ENCODE measurements around the gene WDR20.

The WDR20 gene

DNA sequence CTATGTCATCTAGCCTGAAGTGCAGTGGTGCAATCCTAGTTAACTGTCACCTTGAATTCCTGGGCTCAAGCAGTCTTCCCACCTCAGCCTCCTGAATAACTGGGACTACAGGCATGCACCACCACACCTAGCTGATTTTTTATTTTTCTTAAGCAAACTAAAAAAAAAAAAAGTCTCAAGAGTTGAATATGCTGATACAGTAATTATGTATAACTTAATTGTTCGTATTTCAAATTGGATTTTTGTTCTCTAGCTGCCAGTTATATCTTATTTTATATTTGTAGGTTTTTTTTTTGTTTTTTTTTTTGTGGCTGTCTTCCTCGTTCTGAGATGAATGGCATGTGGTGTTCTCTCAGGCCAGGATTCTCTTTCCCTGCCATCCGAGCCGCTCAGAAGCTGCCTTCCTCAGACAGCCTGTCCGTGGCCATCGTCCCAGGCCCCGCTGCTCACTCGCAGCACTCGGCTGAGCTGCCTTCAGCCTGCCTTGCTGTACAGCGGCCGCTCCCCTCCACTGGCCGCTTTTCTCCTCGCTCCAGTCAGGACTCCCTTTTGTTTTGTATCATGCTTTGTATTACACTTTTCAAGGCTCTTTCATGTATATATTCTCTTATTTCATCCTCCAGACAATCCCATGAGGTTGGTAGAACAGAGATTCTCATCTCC lies 53.3 kb downstream of the WDR20 start:
- peaks cover 28% of the 10 kb centered on the region for H3K4me1 ChIP-seq (ENCODE audit: control insufficient read depth, insufficient read depth, low read length)
- H3K27me3 ChIP-seq (ENCODE audit: control insufficient read depth, insufficient read depth, low read length): no peaks in the 10 kb centered on the region
- no peaks in the 10 kb centered on the region for H3K36me3 ChIP-seq (ENCODE audit: control insufficient read depth, insufficient read depth, low read length)
- no peak overlapping the region for H3K4me3 ChIP-seq (ENCODE audit: low read length)
- H3K9ac ChIP-seq (ENCODE audit: low read length): no peak overlapping the region
- no peaks in the 10 kb centered on the region for H3K9me3 ChIP-seq (ENCODE audit: control insufficient read depth, low read length)

DNA sequence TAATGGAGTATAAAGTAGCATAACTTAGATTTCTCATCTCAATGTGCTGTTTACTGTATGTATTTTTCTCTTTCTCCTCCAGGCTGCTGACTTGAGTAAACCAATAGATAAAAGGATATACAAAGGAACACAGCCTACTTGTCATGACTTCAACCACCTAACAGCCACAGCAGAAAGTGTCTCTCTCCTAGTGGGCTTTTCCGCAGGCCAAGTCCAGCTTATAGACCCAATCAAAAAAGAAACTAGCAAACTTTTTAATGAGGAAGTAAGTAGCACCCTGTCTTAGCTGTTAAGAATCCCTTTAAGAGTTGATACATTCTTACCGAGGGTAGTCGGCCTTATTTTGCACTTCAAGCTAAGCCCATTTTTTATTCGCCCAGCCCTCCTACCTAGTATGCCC lies 55.2 kb downstream of the WDR20 start:
- Histone ChIP-seq H3K4me1 (ENCODE audit: control insufficient read depth, insufficient read depth, low read length) (peaks cover 19% of the 10 kb centered on the region), H3K27me3 (ENCODE audit: control insufficient read depth, insufficient read depth, low read length) (no peaks in the 10 kb centered on the region), H3K9me3 (ENCODE audit: control insufficient read depth, low read length) (no peaks in the 10 kb centered on the region), H3K36me3 (ENCODE audit: control insufficient read depth, insufficient read depth, low read length) (no peaks in the 10 kb centered on the region), H3K4me3 (ENCODE audit: low read length) (no peak overlapping the region), H3K9ac (ENCODE audit: low read length) (no peak overlapping the region)

DNA sequence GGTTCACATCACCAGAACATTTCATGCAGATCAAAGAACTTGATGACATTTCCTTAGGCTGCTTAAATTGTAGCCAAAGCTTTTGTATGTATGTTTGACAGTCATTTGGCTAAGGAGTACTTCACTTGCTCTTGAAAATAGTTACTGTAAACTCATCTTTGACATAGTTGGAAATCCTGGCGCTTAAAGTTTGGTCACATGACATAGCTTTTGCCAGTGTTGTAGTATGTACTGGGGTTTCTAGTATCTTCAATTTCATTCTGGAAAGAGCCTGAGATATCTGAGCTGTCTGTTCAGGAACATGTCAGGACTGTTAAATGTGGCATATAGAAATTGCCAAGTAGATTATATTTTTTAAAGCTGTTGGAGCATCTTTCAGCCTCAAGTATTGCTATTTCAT lies 55.7 kb downstream of the WDR20 start:
- Histone ChIP-seq H3K36me3 (ENCODE audit: control insufficient read depth, insufficient read depth, low read length) (no peaks in the 10 kb centered on the region), H3K4me3 (ENCODE audit: low read length) (no peak overlapping the region), H3K9ac (ENCODE audit: low read length) (no peak overlapping the region)

DNA sequence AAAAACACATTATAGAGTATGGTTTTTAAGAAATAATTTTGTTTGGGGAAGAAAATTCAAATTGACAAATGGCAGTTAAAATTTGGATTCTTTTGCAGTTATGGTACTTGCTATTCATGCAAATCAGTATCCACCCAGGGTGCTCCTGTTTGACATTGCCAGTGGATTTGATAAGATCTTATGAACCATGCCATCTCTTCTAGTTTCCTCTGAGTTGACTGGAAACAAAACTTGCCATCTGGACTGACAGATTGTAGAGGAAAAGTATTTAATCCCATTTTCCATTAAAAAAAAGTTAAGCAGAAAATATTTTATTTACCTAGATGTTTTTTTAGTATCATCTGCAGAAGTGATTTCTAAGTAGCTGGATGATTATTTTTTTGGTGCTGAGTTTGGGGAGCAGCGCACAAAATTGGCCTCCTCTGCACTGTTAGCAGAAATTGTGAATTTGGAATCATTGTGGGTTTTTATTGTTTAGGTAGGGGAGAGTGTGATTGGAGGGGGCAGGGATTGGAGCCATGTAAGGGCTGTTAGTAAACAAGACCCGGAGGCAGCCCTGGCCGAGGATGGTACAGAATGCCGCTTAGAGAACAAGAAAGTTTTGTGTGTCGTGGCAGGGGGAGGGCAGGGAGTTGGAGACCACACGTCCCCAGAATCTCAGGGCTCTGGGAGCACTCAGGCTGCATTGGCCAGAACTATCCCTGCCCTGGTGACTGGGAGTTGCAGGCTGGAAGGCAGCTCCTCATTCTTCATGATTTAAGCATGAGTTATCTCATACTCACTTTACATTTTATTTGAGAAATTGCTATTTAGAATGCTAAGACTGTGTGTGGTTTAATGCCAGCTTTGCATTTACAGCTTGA lies 56.6 kb downstream of the WDR20 start:
- Histone ChIP-seq H3K4me1 (ENCODE audit: control insufficient read depth, insufficient read depth, low read length) (peaks cover 5% of the 10 kb centered on the region), H3K36me3 (ENCODE audit: control insufficient read depth, insufficient read depth, low read length) (no peaks in the 10 kb centered on the region), H3K4me3 (ENCODE audit: low read length) (no peak overlapping the region), H3K27me3 (ENCODE audit: control insufficient read depth, insufficient read depth, low read length) (no peaks in the 10 kb centered on the region), H3K9me3 (ENCODE audit: control insufficient read depth, low read length) (no peaks in the 10 kb centered on the region), H3K9ac (ENCODE audit: low read length) (no peak overlapping the region)

More for the DNA sequence above, 55.7 kb downstream of the WDR20 start:
- Histone ChIP-seq H3K27me3 (ENCODE audit: control insufficient read depth, insufficient read depth, low read length) (no peaks in the 10 kb centered on the region), H3K9me3 (ENCODE audit: control insufficient read depth, low read length) (no peaks in the 10 kb centered on the region), H3K4me1 (ENCODE audit: control insufficient read depth, insufficient read depth, low read length) (peaks cover 13% of the 10 kb centered on the region)

DNA sequence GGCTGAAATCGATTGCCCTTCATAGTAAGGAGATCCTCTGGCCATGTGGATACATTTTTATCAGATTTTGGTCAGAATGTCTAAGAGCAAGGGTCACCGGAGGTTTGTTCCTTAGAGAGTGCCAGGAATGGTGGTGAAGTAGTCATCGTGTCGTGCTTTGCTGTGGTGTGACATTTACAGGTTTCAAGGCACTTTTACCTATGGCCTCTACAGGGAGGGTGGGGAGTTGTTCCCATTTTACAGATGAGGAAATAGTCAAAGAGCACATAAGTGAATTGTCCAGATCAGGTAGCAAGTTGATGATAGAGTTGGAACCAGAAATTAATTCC lies 57.2 kb downstream of the WDR20 start:
- Histone ChIP-seq H3K9ac (ENCODE audit: low read length) (no peak overlapping the region), H3K36me3 (ENCODE audit: control insufficient read depth, insufficient read depth, low read length) (no peaks in the 10 kb centered on the region), H3K4me3 (ENCODE audit: low read length) (no peak overlapping the region)

DNA sequence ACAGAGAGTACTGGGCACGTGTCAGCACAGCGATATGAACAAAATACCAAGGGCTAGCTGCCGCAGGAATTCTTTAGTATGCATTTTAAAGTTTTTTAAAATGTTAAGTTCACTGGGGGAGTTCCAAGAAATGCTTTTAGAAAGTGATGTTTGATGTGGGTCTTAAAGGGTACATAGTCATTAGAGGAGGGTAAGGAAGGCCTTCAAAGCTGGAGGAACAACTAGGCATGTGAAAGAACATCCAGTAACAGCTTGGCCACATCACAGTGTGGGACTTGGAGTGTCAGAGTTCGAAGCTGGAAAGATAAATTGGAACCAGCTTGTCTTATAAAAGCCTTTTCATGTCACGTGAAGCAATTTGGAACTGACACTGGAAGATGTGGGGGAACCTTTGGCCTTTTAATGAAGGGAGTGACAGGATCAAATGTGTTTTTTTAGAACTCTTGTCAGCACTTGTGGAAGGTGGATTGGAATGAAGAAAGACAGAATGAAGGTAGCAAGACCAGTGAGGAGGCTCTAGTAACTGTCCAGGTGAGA lies 57.7 kb downstream of the WDR20 start:
- Histone ChIP-seq H3K9ac (ENCODE audit: low read length) (no peak overlapping the region), H3K9me3 (ENCODE audit: control insufficient read depth, low read length) (no peaks in the 10 kb centered on the region), H3K4me1 (ENCODE audit: control insufficient read depth, insufficient read depth, low read length) (no peaks in the 10 kb centered on the region), H3K36me3 (ENCODE audit: control insufficient read depth, insufficient read depth, low read length) (no peaks in the 10 kb centered on the region), H3K4me3 (ENCODE audit: low read length) (no peak overlapping the region), H3K27me3 (ENCODE audit: control insufficient read depth, insufficient read depth, low read length) (no peaks in the 10 kb centered on the region)

More for the DNA sequence above, 57.2 kb downstream of the WDR20 start:
- Histone ChIP-seq H3K9me3 (ENCODE audit: control insufficient read depth, low read length) (no peaks in the 10 kb centered on the region), H3K4me1 (ENCODE audit: control insufficient read depth, insufficient read depth, low read length) (no peaks in the 10 kb centered on the region), H3K27me3 (ENCODE audit: control insufficient read depth, insufficient read depth, low read length) (no peaks in the 10 kb centered on the region)

DNA sequence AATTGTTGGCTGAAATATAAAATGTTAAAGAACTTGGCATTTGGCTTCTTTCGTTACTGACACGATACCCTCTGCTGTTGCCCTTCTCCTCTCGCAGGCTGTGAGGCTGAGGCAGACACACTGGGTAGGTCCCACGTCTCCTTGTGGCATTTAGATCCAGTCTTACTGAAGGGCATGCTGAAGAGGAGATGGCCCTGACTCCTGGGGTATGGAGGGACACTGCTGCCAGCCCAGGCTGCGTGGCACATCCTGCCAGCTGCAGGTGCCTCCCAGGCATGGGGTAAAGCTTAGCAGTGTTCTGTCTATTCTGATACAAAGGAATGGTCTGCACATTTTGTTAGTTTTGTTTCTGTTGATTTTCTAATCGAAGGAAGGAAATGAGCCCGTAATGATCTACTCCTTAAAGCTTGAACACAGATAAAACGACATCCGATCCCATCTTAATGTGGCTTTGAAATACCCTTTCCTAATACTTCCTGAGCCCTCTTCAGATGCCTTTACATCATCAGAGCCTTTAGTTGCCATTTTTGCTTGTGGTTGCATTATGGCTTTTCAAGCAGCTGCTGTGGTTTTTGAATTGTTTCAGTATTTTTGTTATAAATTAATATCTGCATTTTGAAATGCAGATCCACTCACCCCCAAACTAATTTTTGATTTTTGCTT lies 61.1 kb downstream of the WDR20 start:
- no peaks in the 10 kb centered on the region for H3K27me3 ChIP-seq (ENCODE audit: control insufficient read depth, insufficient read depth, low read length)
- H3K36me3 ChIP-seq (ENCODE audit: control insufficient read depth, insufficient read depth, low read length): peaks cover 4% of the 10 kb centered on the region
- H3K4me3 ChIP-seq (ENCODE audit: low read length): no peak overlapping the region
- no peaks in the 10 kb centered on the region for H3K9me3 ChIP-seq (ENCODE audit: control insufficient read depth, low read length)
- H3K9ac ChIP-seq (ENCODE audit: low read length): no peak overlapping the region
- no peaks in the 10 kb centered on the region for H3K4me1 ChIP-seq (ENCODE audit: control insufficient read depth, insufficient read depth, low read length)

DNA sequence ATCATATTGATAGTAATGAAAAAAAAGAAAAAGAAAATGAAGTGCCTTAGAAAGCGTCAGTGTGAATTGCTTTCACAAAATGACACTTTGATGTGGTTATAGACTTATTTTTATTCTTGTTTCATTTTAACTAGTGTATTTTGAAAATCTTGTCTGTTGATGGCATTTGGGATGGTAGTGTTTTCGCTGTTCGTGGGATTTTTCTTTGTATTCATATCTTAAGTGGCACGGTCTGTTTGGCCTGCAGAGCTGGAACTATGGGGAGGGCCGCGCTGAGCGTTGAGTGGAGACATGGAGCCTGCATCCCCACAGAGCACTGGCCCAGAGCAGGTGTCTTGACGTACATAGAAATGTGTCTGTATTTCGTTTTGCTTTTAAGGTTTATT lies 61.6 kb downstream of the WDR20 start:
- H3K9me3 ChIP-seq (ENCODE audit: control insufficient read depth, low read length): no peaks in the 10 kb centered on the region
- no peak overlapping the region for H3K9ac ChIP-seq (ENCODE audit: low read length)
- peaks cover 4% of the 10 kb centered on the region for H3K36me3 ChIP-seq (ENCODE audit: control insufficient read depth, insufficient read depth, low read length)
- H3K4me1 ChIP-seq (ENCODE audit: control insufficient read depth, insufficient read depth, low read length): no peaks in the 10 kb centered on the region
- no peaks in the 10 kb centered on the region for H3K27me3 ChIP-seq (ENCODE audit: control insufficient read depth, insufficient read depth, low read length)
- H3K4me3 ChIP-seq (ENCODE audit: low read length): no peak overlapping the region

DNA sequence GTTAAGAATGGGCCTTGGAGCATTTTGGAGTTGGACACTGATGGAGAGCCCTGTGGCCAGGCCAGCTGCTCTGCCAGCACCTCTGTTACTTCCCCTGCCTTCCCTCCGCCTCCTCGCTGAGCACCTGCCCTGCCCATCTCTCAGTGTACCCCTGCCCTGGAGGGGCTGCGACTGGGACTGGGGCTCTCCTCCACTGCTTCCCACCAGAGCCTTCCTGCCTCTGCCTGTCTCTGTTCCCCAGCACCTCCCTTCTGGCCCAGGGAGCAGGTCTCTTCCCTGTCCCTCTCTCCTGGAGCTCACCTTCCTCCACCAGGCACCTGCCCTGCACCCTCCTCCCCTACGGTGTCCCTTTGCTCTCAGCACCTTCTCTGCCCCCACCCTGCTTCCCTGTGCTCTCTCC lies 62.1 kb downstream of the WDR20 start:
- no peak overlapping the region for H3K9ac ChIP-seq (ENCODE audit: low read length)
- H3K4me3 ChIP-seq (ENCODE audit: low read length): no peak overlapping the region
- H3K36me3 ChIP-seq (ENCODE audit: control insufficient read depth, insufficient read depth, low read length): peaks cover 4% of the 10 kb centered on the region
- no peaks in the 10 kb centered on the region for H3K4me1 ChIP-seq (ENCODE audit: control insufficient read depth, insufficient read depth, low read length)
- no peaks in the 10 kb centered on the region for H3K27me3 ChIP-seq (ENCODE audit: control insufficient read depth, insufficient read depth, low read length)
- no peaks in the 10 kb centered on the region for H3K9me3 ChIP-seq (ENCODE audit: control insufficient read depth, low read length)

DNA sequence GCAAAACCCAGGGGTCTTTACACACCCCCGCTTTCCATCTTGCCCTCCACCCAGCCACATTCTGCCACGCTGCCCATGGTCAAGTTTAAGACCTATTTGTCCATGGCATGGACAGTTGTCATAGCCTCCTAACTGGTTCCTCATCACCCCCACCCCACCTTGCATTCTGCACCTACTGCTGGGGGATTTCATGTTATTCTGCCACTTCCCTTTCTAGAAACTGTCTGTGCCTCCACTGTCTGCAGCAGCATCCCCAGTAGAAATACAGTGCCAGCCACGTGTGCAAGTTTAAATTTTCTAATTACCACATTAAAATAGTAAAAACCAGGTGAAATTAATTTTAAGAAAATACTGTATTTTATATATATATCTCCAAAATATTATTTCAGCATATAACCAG lies 63.2 kb downstream of the WDR20 start:
- Histone ChIP-seq H3K4me3 (ENCODE audit: low read length) (no peak overlapping the region), H3K9me3 (ENCODE audit: control insufficient read depth, low read length) (no peaks in the 10 kb centered on the region), H3K4me1 (ENCODE audit: control insufficient read depth, insufficient read depth, low read length) (no peaks in the 10 kb centered on the region), H3K9ac (ENCODE audit: low read length) (no peak overlapping the region), H3K27me3 (ENCODE audit: control insufficient read depth, insufficient read depth, low read length) (no peaks in the 10 kb centered on the region), H3K36me3 (ENCODE audit: control insufficient read depth, insufficient read depth, low read length) (peaks cover 4% of the 10 kb centered on the region)

DNA sequence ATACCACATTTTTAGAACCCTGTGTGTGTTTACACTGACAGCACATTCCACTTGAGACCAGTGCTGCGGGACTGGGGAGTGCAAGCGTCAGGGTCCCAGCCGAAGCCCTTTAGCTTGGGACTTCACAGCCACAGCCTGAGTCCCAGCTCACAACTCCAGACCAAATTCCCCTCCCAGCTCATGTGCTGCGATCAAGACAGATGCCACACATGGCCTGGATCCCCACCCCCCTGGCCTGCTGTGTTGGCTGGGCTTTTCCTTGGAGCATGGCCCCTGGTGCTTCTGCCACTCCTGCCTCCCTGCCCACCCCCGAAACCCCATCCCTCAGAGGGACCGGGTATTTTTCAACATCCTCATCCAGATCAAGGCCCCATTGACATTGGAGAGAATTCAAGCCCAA lies 63.7 kb downstream of the WDR20 start:
- Histone ChIP-seq H3K9ac (ENCODE audit: low read length) (no peak overlapping the region), H3K9me3 (ENCODE audit: control insufficient read depth, low read length) (no peaks in the 10 kb centered on the region), H3K36me3 (ENCODE audit: control insufficient read depth, insufficient read depth, low read length) (peaks cover 4% of the 10 kb centered on the region), H3K4me1 (ENCODE audit: control insufficient read depth, insufficient read depth, low read length) (no peaks in the 10 kb centered on the region), H3K4me3 (ENCODE audit: low read length) (no peak overlapping the region), H3K27me3 (ENCODE audit: control insufficient read depth, insufficient read depth, low read length) (no peaks in the 10 kb centered on the region)

DNA sequence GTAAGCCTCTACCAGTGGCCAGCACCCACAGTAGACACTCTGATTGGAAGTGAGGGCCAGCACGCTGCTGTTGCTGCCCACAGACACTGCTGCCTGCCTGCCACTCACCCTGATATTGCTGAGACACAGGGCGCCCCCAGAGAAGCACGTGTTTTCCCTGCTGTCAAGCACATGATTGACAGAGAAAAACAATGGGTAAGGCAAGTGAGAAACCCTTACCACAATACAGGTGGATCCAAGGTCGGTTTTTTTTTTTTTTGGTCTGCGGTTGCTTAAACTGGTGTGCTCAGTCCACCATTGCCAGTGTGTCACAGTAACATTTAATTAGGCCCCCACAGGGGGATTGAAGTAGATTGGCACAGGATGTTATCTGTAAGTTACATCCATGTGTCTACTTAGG lies 65.9 kb downstream of the WDR20 start:
- Histone ChIP-seq H3K4me1 (ENCODE audit: control insufficient read depth, insufficient read depth, low read length) (no peaks in the 10 kb centered on the region), H3K9me3 (ENCODE audit: control insufficient read depth, low read length) (no peaks in the 10 kb centered on the region), H3K36me3 (ENCODE audit: control insufficient read depth, insufficient read depth, low read length) (peaks cover 4% of the 10 kb centered on the region), H3K4me3 (ENCODE audit: low read length) (no peak overlapping the region), H3K27me3 (ENCODE audit: control insufficient read depth, insufficient read depth, low read length) (no peaks in the 10 kb centered on the region), H3K9ac (ENCODE audit: low read length) (no peak overlapping the region)

Data from mucosa of stomach (tissue), 1 donor.